Nucleus accumbens (tissue), 56 donors: ENCODE measurements around the gene TPCN1.
"Not testable (repeated sequence)": the region's sequence is repeated elsewhere in the genome, so short reads cannot be mapped to it uniquely, and the experiment has no call there.

Experiments
- DNase-seq, 56 donors: peaks; one replicate each; lab custom pipeline; 2025; lab: John Stamatoyannopoulos, UW

TPCN1 gene

GRCh38 chr12:113195598-113195997 is 25.7 kb upstream of the TPCN1 start:
- no peak for DNase-seq

GRCh38 chr12:113196582-113196981 is 24.7 kb upstream of the TPCN1 start:
- DNase-seq, result no peak

- peak in 47 of 56 donors; percentile 7 to 69 (median 32) for DNase-seq
These were observed 24.3 kb upstream of the TPCN1 start for GRCh38 chr12:113196990-113197389.

DNA sequence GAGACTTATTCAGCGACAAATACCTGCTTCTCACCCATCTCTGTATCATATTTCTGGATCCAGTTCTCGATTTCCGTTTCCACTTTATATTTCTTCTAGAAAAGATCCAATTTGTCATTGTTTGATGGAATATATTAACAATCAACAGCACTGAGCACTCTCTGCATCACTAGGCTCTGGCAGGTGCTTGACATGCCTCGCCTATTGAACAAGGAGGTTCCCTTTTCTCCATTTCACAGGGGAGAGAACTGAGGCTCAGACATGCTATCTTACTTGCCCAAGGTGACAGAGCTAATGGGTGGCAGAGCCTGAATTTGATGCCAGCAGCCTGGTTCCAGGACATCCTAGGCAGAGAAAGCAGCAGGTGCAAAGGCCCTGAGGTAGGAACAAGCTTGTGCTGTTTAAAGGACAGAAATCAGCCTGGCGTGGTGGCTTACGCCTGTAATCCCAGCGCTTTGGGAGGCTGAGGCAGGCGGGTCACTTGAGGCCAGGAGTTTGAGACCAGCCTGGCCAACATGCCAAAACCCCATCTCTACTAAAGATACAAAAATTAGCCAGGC is 23.7 kb upstream of the TPCN1 start:
- DNase-seq, result no peak

DNA sequence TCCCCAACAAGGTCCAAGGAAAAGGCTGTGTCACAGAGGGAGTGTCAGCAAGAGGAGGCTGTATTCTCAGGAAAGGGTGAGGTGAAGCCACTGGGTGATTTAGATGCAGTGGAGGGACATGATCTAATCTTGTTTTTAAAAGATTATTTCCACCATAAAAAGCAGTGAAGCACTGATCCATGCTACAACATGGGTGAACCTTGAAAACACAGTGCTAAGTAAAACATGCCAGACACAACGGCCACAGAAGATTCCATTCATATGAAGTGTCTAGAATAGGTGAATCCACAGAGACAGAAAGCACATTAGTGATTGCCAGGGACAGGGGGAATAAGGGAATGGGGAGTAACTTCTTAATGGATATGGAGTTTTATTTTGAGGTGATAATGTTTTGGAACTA is 23.0 kb upstream of the TPCN1 start:
- DNase-seq, result no peak

DNA sequence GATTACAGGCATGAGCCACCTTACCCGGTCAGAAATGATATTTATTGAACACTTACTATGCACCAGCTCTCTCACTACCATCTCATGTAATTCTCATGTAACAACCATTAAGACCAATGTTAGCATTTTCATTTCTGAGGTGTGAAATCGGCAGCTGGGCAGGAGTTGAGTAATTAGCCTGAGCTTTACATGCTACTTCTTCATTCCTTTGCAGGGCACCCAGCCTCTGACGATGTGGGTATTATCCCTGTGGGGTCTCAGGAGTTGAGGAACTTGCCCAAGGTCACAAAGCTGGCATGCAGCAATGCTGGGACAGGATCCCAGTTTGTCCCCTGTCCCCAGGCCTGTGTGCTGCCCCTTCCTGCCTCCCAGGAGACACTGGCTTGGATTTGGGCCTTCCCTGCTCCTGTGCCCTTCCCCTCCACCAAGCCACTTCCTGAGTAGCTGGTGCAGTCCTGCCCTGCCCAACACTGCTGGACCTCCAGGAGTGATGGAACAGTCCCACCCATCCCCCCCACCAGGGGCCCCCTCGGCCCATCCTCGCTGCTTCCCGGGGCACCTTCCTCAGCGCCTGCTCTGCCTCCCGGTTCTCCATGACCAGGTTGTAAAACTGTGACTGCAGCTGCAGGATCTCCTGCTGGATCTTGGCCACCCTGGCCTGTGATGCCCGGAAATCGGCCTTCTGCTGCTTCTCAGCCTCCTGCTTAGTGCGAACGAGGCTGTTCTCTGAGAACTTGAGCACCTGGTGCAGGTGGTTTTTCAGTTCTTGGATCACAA is 21.1 kb upstream of the TPCN1 start:
- DNase-seq, result no peak

DNA sequence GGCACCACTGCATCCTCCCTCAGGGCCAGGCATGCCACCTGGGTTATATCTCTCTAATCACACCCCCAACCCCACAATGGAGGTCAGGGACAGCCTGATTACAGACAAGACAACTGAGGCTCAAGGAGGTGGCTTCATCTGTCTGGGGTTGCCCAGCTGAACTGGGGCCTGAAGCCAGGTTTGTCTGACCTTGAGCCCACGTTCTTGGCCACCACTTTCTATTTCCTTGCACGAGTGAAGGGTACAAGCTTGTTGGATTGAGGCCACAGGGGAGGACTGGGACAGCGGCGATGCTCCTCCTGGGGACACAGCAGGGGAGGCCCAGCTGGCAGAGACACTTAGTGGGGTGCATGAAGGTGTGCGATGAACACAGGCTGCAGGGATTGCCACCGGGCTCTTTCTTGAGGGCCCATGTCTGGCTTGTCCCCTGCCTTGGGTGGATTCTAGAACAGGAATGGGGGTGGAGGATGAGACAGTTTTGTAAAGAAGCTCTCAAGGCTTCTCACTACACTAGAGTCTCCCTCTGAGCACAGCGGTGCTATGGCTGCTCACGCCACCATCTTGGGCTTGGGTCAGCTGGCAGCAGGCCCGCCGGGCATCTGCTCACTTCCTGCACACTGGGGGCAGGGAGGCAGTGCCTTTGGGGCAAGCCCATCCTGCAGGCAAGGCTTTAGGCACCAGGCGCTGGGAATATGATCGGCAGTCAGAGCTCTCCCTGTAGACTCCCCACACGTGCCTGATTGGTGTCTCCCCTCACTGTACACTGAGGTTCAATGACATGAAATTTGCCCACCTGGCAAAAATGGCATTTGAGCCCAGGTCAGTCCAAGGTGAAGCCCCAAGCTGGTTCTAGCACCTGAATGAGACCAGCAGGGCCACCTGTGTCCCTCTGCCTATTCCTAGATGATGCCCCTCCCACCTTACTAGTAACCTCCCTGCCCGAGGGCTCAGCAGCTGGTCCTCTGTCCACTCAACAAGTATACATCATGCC is 19.8 kb upstream of the TPCN1 start:
- no peak for DNase-seq

DNA sequence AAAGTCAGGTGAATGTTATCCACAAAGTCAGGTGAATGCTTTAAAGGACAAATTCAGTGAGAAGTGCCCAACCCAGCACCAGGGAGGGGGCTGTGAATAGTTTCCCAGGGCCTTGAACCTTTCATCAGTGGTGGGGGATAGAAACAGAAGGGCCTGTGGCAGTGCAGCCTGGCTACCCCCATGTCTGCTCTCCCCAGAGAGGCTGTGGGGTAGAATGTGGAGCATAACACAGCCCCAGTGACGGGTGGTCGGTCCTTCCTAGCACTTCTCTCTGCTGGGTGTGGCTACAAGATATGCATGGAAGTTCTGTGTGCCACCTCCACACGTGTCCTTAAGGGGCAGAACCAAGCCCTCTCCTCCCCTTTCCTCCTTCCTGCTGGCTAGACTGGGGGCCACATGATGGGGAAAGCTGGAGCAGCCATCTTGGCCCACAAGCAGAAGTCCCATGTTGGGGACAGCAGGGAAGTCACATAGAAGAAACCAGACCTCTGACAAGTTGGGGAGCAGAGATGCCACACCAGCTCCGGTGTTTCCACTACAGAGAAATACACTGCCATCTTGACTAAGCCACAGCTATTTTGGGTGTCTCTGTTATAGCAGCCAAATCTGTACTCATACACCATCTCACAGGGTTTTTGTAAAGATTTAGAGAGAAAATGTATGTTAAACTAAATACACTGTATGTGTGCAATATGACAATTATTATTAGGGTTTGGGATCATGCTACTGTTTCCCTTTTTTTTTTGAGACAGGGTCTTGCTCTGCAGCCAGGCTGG is 18.8 kb upstream of the TPCN1 start:
- DNase-seq, result no peak

GRCh38 chr12:113203852-113204760 is 17.2 kb upstream of the TPCN1 start:
- no peak for DNase-seq

- no peak for DNase-seq
These were observed 16.5 kb upstream of the TPCN1 start for GRCh38 chr12:113204804-113205203.

DNA sequence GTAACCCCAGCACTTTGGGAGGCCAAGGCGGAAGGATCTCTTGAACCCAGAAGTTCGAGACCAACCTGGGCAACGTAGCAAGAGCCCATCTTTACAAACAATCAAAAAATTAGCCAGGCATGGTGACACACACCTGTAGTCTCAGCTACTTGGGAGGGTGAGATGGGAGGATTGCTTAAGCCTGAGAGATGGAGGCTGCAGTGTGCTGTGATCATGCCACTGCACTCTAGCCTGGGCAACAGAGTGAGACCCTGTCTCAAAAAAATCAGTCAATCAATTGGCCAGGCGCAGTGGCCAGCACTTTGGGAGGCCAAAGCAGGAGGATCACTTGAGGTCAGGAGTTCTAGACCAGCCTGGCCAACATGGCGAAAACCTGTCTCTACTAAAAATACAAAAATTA is 14.5 kb upstream of the TPCN1 start:
- DNase-seq, result not testable (repeated sequence)

DNA sequence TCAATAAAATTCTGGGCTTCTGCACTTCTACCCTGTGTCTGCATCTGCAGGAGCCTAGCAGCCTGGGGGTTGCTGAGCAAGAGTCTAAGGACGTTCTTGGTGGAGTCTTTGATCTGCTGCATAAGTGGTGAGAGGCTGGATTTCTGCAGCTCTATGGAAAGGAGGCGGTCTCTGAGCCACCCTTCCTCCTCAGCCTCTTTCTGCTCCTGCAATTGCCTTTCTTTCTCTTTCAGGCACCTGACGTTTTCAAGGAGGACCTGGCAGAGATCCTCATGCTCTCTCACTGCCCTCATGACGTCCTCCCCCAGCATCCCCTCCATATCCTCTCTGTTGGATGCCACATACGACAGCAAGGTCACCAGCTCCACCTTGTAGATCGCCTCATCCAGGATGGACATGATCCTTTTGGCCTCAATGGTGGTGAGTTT is 13.6 kb upstream of the TPCN1 start:
- DNase-seq, result no peak

DNA sequence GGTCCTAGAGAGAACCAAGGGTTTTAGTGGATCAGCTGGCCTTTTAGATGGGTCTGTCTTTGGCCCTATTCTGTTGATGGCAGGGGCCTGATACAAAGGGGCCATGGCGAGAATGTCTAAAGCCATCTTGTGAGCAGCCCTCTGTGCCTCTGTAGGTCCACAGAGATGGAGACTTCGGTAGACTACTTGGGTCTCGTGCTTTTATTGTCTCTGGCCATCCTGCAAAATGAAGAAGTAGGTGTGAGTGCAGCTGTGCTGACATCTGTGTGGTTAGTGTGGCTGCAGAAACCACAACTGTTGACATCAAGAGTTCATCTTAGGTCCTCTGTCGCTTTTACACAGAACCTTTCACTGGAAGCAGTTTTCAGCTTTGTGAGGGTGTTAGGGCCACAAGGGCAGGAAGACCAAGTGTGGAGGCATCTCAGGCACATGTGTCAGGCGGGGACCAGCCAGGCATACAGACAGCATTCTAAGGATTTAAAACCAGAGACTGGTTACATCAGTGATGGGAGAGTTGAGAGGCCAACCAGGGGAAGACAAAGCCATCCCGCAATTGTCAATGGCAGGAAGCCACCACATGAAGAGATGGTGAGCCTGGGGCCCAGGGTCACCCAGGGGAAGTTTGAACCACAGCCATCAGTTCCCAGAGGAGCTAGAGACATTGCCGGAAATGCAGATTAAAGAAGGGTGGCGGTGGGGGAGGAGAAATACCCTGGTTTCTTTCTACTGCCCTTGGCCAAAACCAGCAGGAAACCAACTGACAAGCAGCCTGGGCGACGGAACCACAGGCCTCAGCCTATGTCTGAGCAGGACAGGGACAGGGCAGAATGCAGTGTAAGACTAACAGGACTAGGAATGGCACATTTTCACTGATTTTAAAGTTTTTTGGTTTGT is 13.0 kb upstream of the TPCN1 start:
- peak in 7 of 56 donors; percentile 14 to 41 (median 27) for DNase-seq

- DNase-seq, result no peak
These were observed 10.1 kb upstream of the TPCN1 start for GRCh38 chr12:113211160-113211559.

DNA sequence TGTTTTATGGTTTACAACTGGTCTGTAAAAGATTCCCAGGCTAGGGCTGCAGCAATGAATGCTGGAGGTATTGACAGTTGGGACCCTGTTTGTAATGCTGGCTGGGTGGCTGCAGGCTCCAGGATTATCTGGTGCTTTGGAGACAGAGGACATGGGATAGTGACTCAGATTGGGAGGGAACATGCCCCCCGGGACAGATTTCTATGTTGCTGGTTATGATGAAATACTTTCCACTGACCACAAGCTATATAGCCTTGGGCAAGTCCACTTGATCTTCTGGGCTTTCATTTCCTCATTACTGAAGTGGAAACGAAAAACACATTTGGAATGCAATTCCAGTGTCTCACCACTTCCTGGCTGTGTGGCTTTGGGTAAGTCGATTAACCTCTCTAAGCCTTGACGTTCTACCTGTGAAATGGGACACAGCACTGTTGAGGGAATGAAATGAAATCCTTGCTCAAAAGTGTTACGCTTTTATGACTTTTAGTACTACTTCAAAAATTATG is 6.3 kb upstream of the TPCN1 start:
- DNase-seq, result no peak

DNA sequence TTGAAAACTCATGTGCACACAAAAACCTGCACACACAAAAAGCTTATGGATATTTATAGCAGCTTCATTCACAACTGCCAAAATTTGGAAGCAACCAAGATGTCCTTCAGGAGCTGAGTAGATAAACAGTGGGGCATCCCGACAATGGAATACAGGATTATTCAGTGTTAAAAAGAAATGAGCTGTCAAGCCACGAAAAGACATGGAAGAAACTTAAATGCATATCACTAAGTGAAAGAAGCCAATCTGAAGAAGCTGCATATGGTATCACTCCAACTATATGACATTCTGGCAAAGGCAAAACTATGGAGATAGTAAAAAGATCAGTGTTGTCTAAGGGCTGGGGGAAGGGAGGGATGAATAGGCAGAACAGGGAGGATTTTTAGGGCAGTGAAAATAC is 5.2 kb upstream of the TPCN1 start:
- no peak for DNase-seq

DNA sequence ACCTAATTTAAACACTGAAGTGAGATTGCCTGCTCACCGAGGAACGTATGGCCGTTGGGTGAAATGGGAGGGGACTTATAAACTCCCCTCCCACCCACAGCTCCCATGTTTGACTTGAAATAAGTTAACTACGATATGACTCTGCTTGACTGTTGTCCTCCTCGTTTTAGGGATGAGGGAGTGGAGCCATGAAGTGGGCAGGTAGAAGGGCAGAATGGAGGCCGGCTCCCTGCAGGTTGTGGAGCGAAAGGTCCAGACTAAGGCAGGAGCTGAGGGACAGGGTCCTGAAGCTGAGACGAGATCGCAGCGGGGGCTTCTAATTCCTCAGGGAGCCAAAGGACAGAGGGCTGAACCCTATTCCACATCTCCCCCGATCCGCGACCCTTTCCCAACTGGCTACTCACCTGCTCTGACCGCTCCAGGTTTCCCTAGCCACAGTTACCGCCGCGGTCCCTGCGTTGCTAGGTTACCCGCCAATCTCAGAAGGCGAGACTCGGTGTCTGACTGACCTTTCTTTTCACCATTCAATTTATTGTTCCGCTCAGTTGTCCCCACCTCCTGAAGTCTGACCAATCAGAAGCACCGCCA is 577 bp upstream of the TPCN1 start:
- DNase-seq, result no peak
